NCI-H146 (cell line): ENCODE data around the gene TLL1.

Experiments used
- DNase-seq: peaks from one replicate; lab custom pipeline; 2025; lab: John Stamatoyannopoulos, UW

TLL1 gene

DNA sequence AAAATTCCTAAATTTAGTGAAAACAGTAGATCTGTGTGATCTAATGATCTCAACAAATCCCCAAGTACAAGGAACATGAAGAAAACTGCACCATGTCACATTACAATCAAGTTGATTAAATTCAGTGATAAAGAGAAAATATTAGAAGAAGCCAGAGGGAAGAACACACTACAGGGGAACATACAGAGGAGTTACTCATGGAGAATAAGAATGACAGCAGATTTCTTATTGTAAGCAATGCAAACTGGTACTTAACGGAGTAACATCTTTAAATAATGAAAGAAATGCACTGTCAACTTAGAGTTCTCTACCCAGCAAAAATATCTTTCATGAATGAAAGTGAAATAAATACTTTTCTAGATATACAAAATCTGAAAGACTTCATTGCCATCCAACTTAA, 21.1 kb downstream of the TLL1 start:
- no peak for DNase-seq

DNA sequence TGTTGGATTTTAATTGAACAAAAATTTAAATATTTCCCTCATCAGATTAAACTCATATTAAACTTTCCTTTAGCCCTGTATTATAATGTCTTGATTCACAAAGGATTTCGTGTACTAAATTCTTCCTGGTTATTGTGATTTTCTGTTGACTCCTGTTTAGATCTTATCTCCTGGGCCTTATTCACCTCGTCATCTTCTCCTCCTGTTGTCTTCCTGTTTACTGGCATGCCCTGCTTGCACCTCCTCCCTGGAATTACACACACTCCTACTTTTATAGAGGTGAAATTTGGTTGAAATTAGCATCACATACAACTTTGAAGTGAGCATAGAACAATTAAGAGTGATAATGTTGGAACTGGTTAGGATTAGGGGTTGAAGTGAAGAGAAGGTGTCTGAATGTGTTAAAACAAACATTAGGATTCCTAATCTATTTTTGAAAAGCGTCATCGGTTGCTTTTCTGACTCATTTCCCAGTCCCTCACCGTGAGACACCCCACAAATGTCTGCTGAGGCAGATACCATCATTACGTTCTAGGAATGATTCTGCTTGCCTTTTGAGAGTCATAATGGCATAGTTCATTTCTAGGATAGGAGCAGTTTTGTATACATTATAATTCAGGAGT, 32.5 kb downstream of the TLL1 start:
- no peak for DNase-seq

- DNase-seq: no peak
Measured at GRCh38 chr4:165906272-165906671, 33.2 kb downstream of the TLL1 start.

DNA sequence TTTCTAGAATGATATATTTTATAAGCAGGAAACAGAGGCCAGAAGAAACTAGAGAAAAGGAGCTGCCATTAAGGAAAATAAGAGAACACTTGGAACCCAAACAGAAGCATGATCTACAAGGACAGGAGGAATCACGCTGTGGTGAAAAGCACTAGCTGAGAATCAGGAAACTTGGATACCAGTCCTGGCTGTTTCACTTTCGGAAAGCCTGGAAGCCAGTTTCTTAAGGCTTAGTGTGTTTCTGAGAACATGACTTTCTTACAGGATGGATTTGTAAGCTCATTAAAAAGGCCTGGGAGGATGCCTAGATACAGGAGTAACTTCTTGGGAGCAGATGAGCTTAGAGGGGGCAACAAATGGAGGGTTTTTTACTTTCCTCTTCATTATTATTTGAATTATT, 36.9 kb downstream of the TLL1 start:
- DNase-seq: no peak

GRCh38 chr4:165915215-165915614, 42.2 kb downstream of the TLL1 start:
- DNase-seq: no peak

DNA sequence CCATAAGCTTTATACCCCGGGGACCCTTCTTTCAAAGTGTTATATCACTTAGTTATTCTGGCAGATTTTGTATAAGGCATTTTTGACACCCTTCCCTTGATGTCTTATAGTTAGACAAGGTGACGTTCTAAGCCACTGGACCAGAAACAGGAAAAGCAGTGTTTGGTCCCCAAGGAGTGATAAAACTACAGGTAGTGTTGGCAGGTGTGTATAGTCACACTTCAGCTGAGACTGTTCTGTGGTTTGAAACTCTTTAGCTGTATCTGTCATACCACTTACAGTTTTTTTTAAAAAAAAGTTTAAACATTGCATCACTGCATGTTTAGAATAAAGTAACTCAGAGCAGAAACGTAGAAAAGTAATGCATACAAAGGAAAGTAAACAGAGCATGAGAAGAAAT, 48.5 kb downstream of the TLL1 start:
- no peak for DNase-seq

DNA sequence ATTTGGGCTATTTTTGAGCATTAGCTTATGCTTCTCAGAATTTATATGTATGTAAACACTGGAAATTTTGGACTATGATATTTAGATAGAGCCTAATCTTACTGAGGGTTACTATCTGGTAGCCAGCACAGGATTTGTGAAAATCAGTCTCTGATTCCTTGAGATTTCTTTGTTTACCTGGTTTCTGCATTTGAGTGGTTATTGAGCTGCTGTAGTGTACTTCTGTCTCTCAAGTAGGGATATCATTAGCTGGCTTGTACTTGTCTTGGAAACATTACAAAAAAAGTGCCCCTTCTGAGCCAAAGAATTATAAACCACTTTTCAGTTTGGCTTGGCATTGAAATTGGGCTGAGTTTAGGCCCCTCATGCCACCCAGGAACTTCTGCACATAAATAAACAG, 49.7 kb downstream of the TLL1 start:
- no peak for DNase-seq

GRCh38 chr4:165926307-165926706, 53.3 kb downstream of the TLL1 start:
- DNase-seq: no peak

DNA sequence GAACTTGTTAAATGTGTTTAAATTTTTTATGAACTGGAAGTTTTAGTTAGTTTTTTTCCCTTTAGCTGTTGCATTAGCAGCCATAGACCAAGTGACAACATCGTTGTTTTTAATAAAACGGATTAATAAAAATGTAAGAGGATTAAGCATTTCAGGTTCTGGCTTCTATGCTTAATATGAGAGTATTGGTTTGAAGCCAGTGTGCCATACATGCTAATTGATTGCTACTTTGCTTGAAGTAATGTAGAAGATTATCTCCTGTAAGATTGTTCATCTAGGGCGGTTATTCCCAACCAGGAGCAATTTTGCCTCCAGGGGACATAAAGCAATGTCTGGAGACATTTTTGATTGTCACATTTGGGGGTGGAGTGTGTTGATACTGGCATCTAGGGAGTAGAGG, 54.3 kb downstream of the TLL1 start:
- DNase-seq: no peak

DNA sequence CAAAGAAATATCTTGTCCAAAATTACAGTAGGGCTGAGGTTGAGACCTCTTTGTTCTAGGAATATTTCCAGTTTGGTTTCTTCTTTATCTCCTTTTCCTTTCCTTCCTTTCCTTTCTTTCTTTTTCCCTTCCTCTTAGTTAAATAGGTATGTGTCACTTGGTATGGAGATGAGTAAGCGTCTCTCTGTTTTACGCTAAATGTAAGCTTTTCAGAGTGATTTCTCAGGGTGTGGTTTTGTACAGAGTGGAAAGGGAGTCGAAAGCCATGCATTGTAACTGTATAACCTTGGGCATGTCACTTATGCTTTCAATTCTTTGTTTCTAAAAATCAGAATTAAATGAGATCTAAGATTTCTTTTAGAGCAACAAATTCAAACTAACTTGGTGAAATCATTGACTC, 54.8 kb downstream of the TLL1 start:
- DNase-seq: no peak

DNA sequence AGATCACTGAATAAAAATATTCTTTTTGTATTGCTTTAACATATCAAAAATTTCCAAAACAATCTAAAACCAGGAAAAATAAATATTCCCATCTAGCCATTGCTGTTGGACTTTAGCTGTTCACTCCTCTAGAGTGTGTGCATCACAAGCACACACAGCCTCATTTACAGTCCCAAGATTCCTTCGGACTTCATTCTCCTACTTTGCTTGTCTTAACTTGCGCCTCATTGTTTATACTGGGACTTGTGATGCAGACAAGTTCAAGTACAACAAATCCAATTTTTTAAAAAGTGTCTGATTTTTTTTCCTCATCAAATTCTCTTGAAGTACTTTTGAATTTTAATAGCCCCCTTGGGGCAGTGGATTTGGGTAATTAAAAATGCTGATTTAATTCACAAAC, 55.6 kb downstream of the TLL1 start:
- DNase-seq: no peak

GRCh38 chr4:165929662-165930061, 56.6 kb downstream of the TLL1 start:
- DNase-seq: no peak

DNA sequence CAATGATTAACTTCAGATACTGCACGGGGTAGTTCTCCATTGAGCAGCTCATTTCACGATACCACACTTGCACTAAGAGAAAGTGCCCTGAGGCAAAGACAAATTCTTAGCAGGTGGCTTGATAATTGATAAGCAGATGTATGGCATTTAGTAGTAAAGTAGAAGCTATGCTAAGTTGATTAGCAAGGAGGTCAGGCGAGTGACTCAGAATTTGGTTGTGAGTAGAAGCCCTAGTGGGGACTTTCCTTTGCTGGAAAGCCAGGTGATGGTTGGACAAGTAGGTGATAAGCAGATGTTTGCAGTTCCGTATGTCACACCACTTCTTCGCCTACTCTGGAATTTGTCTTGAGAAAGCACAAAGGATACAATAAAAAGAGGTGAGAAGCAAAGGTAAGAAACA, 58.7 kb downstream of the TLL1 start:
- peak; percentile 63 for DNase-seq

DNA sequence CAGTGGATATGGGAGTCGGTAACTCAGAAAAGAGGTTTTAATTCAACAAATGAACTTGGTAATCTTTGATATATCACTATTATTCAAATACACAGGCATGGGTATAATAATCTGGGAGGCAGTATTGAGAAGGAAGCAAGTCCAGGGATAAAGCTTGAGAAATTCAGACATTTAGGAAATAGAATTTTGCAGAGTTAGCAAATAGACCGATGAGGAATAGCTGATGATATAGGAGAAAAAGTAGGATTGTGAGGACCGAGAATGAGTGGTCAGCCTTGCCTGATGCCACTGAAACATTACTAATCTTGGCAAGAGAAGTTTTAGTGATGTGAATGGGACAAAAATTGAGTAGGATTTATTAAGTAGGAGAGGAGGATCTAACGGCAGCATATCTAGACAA, 71.9 kb downstream of the TLL1 start:
- DNase-seq: no peak

GRCh38 chr4:165945991-165946390, 73.0 kb downstream of the TLL1 start:
- no peak for DNase-seq

- no peak for DNase-seq
Measured at GRCh38 chr4:165947019-165947418, 74.0 kb downstream of the TLL1 start.

DNA sequence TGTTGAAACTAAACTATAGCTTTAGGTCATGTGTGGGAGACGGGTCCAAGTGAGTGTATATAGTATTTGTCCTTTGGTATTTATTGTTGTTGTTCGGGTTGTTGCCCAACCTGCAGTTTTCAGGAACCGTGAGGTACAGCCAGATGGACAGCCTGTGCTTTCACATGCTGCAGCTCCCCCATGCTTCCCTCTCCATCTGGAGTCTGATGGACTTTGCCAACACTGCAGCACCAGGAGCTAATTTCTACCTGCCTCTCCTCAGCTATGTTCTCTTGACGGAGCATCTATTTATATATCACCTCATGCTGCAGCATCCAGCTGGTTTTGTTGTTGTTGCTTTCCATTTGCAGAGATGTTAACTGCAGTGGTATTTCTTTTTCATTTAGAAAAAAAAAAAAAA, 80.1 kb downstream of the TLL1 start:
- peak; percentile 17 for DNase-seq

GRCh38 chr4:165963621-165964020, 90.6 kb downstream of the TLL1 start:
- DNase-seq: peak; percentile 9

GRCh38 chr4:165964591-165964990, 91.6 kb downstream of the TLL1 start:
- no peak for DNase-seq

DNA sequence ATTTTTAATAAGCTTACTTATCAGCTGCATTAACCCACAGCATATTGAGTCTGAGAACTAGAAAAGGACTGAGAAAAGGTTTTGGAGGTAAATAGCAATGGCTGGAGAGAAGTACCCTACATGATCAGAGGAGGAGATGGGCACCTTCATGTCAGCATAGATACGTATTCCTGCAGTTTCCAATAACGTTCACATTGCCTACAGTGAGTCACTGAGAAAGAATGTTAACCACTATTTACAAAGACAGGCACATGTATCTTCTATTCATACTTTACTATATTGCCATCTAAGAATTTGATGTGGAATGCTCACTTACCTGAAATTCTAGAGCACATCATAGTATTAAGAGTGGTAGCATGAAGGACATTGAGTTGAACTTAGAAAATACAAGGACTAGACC, 92.5 kb downstream of the TLL1 start:
- DNase-seq: no peak

DNA sequence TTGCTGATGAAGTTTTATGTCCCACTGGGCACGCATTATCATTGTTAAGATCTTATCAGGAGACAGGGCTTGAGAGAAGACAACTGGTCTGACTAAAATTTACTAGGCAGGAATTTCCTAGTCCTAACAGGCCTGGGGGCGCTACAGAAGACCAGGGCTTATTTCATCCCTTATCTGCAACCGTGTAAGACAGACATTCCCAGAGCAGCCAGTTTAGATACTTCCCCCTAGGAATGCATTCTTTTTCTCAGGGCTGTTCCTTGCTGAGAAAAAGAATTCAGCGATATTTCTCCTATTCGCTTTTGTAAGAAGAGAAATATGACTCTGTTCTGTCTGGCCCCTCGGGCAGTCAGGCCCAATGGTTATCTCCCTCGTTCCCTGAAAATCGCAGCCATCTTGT, 93.8 kb downstream of the TLL1 start:
- DNase-seq: no peak

DNA sequence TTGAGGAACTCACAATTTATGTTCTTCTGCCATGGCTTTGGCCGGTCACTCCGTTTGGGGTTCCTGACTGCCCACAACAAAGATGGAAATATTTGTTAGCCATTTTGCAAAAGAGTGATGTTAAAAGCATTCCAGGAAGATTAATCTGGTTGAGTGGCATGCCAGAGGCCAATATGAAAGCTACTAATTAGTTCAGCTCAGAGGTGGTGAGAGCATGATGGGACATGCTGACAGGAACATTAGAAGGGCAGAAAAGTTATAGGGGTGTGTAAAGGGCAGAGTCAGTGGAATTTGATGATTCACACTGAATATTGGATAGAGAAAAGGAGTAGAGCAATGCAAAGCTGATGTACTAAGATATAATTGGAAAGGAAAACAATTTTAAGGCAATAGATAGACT, 94.4 kb downstream of the TLL1 start:
- no peak for DNase-seq

GRCh38 chr4:165970703-165971420, 97.8 kb downstream of the TLL1 start:
- peak; percentile 17 for DNase-seq

DNA sequence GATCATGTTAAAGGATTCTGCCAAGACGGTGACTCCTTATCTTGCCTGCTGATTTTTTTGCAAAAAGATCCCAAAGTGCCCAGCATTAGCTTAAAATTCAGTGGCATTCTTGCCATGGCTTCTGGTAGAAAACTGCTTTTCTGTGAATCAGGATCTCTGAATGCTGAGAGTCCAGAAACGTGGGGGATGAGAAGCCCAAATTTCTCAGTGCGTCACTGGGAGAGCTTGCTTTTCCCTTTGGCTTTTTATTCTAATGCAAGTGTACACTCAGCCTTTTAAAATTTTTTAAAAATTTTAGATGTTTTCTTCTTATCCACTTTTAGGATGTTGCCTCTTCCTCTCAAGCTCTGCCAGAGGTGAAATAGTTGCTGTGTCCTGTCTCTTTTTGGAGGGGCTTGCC, 98.4 kb downstream of the TLL1 start:
- no peak for DNase-seq
